Melanocyte of skin (primary cell): ENCODE results near the gene ZNF248. TPM values are rescaled to one million over a fixed set of nuclear protein-coding genes. Genes with fewer than 3 reads are reported as not detected.

Experiments
- total RNA-seq, 2 donors: library from RNA; depleted of rRNA; stranded (reverse); fragments of >200 nt; gene quantifications; 2 replicates each; pipeline ENCODE4 v1.2.3, GENCODE V29; 2012

The ZNF248 gene
- 1 to 10 TPM; 4.3 to 5.2 TPM for total RNA-seq

DNA sequence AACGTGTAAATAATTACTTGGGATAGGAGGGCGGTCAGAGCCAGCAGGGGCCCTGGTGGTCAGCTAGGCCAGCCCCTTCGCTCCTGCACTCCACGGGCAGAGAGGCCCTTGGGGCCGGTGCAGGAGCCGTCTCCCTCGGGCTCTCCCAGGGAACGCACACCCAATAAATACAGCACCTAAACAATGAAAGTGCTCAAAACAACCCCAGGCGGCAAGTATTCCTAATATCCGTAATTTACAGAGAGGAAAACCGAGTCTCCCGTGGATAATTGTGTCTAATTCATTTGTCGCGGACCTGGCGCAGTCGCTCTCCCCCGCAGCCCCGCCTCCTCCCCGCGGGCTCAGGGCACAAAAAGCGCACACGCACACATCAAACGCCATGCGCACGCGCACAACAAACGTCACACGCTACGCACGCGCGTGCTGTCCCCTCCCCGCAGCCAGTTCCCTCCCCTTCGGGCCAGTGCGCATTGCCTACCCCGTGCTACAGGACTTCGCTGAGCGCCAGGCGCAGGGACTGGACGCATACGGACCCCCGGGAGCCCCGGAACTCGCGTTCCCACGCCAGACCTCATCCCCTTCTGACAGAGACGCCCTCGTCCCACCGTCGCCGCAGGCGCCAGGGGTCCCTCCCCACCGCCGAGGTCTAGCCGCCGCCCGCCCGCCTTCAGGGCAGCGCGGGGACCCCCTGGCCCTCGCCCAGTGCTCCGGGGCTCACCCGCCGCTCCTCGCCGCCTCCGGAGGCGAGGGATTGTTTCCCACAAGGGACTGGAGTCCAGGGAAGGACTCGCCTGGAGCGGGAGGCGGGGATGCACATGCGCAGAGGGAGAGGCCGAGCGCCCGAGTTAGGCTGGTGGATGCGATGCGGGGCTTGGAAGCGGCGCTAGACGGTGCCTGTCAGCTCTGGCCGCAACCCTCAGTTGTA, at the start of gene ZNF248:
TSS of gene ZNF248 (minus strand) at position 324 of the 925 bp plus-strand sequence. CDS start 1,300 bp downstream, outside the sequence.

Other genes starting within 250 kb of the ZNF248 start
- 10 to 100 TPM in 1 of 2 donors, 1 to 10 TPM in 1; 6.3 to 10.3 TPM for gene ZNF25, start 119.0 kb upstream of the ZNF248 start, total RNA-seq
- gene ZNF33A, start 153.1 kb upstream of the ZNF248 start, total RNA-seq, result 1 to 10 TPM; 7.0 to 8.6 TPM
- gene ZNF37A, start 236.7 kb upstream of the ZNF248 start, total RNA-seq, result 10 to 100 TPM in 1 of 2 donors, 1 to 10 TPM in 1; 7.6 to 11.0 TPM